Right cardiac atrium (tissue), 5 donors: ENCODE results near the gene MTG1. TPM values are rescaled to one million over a fixed set of nuclear protein-coding genes. Genes with fewer than 3 reads are reported as not detected.
"Not testable (repeated sequence)": the region's sequence is repeated elsewhere in the genome, so short reads cannot be mapped to it uniquely, and the experiment has no call there.

ENCODE experiments used
- ATAC-seq, 2 donors: fragments of 200-7000 bp; cut with Tn5 transposase; one replicate each; pipeline versions ENCODE4 v1.8.0 to v1.9.1; 2020; ENCODE audit warnings: moderate library complexity in 2 of 2, mild to moderate bottlenecking in 1 of 2
- DNase-seq, 3 donors: peaks; one replicate each; pipeline ENCODE4 v3.0.0-alpha.2; 2020
- H3K27ac ChIP-seq: one replicate; pipeline ENCODE4 v1.5.1; 2013; ENCODE audit warnings: mild to moderate bottlenecking, low read length, control low read depth, moderate library complexity
- H3K27me3 ChIP-seq: one replicate; pipeline ENCODE4 v1.6.1; 2013; ENCODE audit not compliant: control insufficient read depth, insufficient read depth
- H3K4me1 ChIP-seq: one replicate; pipeline ENCODE4 v1.6.1; 2013; ENCODE audit warnings: low read length; ENCODE audit not compliant: control insufficient read depth, insufficient read depth
- H3K4me3 ChIP-seq: one replicate; pipeline ENCODE4 v1.5.1; 2013; ENCODE audit warnings: low read length, control low read depth
- H3K9me3 ChIP-seq: one replicate; pipeline ENCODE4 v1.6.1; 2013; ENCODE audit warnings: low read length; ENCODE audit not compliant: control insufficient read depth
- WGBS: extraction: QIAGEN DNeasy Blood & Tissue Kit; methylation state at CpG from one replicate; pipeline ENCODE4 v1.1.7; 2013; 5-methylcytosine and 5-hydroxymethylcytosine counted together
- intact Hi-C, 4 donors: fragments of 100-400 bp; cut with DNase I; formaldehyde crosslinking; loops; one replicate each; pipeline versions ENCODE4 v1.11.0 to v1.14.0; 2022 to 2023
- polyA plus RNA-seq: library from polyadenylated mRNA; stranded (reverse); fragments of 200-250 nt; gene quantifications from one replicate; pipeline ENCODE4 v1.2.3, GENCODE V29; 2013
- total RNA-seq, 4 donors: library from RNA; stranded (reverse); fragmentation: NEBNext Ultra II Directional; extraction: Animal tissue kit (Norgen Biotek cat#: 25700); gene quantifications; one replicate each; pipeline ENCODE4 v1.2.1, GENCODE V29; 2021
- donor health status: healthy with polysubstance abuse.
- donor health status: DM: no; HTN: yes; CAD: no.
- donor health status: DM: no; HTN: no; CAD: no.
- donor health status: DM: no; HTN: yes; CAD: no; lungs with severe emphysema.
- donor health status: DM: yes; HTN: yes; CAD: no.

MTG1 gene
- total and polyA plus RNA-seq, 5 donors = 17.2 to 25.3 (median 21.4) TPM

GRCh38 chr10:133370030-133370786 is 23.7 kb upstream of the MTG1 start:
- no peaks in the 10 kb centered on the region for H3K4me1 ChIP-seq
- no peak overlapping the region for H3K27ac ChIP-seq
- no peaks in the 10 kb centered on the region for H3K27me3 ChIP-seq
- no peak for ATAC-seq
- DNase-seq = peak in 2 of 3 donors; percentile 27 to 44
- no peaks in the 10 kb centered on the region for H3K9me3 ChIP-seq
- 89% methylated on average over 24 of the region's 24 CpGs for WGBS
- no peak overlapping the region for H3K4me3 ChIP-seq
- intact Hi-C loops = no loop called here

DNA sequence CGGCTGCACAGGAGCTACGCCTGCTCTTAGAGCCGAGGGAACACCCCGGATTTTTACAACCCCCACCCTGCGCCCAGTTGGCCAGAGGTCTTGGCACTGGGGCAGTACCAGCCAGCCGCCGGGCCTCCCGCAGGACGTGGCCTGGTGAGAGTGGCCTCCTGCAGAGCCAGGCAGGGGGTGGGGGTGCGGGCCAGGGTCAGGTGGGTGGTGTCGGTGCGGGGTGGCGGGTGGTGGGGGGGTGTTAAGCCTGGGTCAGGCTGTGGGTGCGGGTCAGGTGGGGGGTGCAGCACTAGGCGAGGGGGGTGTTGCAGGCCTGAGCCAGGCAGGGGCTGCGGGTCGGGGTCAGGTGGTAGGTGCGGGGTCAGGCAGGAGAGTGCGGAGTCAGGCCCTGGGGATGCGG is 21.4 kb upstream of the MTG1 start:
- H3K27ac ChIP-seq = no peak overlapping the region
- intact Hi-C loops = no loop called here
- peak overlapping the region; percentile 80 for H3K4me3 ChIP-seq
- H3K27me3 ChIP-seq = no peaks in the 10 kb centered on the region
- 48% methylated on average over 20 of the region's 20 CpGs for WGBS
- H3K9me3 ChIP-seq = no peaks in the 10 kb centered on the region
- ATAC-seq = peak; percentile 4 to 10
- peak; percentile 48 to 79 (median 73) for DNase-seq
- no peaks in the 10 kb centered on the region for H3K4me1 ChIP-seq

GRCh38 chr10:133373174-133374090 is 20.5 kb upstream of the MTG1 start, which contains the start of gene ECHS1:
TSS of gene ECHS1 (minus strand) at chr10:133373354. CDS start at chr10:133373333, 21 bp downstream.
- Histone ChIP-seq H3K9me3 (no peaks in the 10 kb centered on the region), H3K4me1 (no peaks in the 10 kb centered on the region), H3K4me3 (peak within 1 kb of the TSS; percentile 80), H3K27me3 (no peaks in the 10 kb centered on the region), H3K27ac (peak within 1 kb of the TSS; percentile 55)
- intact Hi-C loops = no loop called here
- ATAC-seq (peak; percentile 98), DNase-seq (peak; percentile 97 to 99 (median 99))
- WGBS = under 1% methylated on average over 89 of the region's 89 CpGs

DNA sequence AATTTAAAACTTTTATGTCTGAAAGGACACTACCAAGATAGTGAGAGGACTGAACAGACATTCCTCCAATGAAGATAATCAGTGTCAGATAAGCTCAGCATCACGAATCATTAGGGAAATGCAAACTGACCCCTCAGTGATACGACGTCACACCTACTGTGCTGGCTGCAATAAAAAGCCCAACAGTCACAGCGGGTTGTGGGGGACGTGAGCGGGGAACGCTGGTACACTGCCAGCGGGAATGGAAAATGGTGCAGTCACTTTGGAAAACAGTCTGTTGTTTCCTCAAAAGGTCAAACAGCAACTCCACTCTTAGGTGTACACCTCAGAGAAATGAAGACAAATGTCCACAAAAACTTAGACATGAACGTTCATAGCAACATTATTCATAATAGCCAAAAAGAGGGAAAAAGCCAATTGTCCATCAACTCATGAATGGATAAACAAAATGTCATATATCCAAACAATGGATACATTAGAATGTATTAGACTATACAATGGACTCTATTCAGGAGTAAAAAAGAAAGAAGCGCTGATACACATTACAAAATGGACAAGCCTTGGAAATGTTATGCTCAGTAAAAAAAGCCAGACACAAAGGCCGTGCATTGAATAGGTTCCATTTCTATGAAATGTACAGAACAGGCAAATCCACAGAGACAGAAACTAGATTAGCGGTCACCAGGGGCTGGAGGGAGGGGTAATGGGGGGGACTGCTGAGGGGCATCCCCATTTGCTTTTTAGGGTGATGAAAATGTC is 18.4 kb upstream of the MTG1 start:
- H3K27ac ChIP-seq = no peak overlapping the region
- no peak for ATAC-seq
- no peak overlapping the region for H3K4me3 ChIP-seq
- intact Hi-C loops = no loop called here
- WGBS = 73% methylated on average over 12 of the region's 12 CpGs
- peaks cover 4% of the 10 kb centered on the region for H3K4me1 ChIP-seq
- DNase-seq = no peak
- no peaks in the 10 kb centered on the region for H3K9me3 ChIP-seq
- no peaks in the 10 kb centered on the region for H3K27me3 ChIP-seq

- H3K4me1 ChIP-seq, intact Hi-C loops, H3K27me3 ChIP-seq, ATAC-seq, H3K27ac ChIP-seq, H3K9me3 ChIP-seq, H3K4me3 ChIP-seq: not testable (repeated sequence)
- WGBS = 94% methylated on average over 5 of the region's 5 CpGs
- peak in 1 of 3 donors; percentile 2 for DNase-seq
Measured at GRCh38 chr10:133376183-133376582, 17.8 kb upstream of the MTG1 start.

GRCh38 chr10:133377025-133377817 is 16.7 kb upstream of the MTG1 start:
- H3K27ac ChIP-seq = no peak overlapping the region

DNA sequence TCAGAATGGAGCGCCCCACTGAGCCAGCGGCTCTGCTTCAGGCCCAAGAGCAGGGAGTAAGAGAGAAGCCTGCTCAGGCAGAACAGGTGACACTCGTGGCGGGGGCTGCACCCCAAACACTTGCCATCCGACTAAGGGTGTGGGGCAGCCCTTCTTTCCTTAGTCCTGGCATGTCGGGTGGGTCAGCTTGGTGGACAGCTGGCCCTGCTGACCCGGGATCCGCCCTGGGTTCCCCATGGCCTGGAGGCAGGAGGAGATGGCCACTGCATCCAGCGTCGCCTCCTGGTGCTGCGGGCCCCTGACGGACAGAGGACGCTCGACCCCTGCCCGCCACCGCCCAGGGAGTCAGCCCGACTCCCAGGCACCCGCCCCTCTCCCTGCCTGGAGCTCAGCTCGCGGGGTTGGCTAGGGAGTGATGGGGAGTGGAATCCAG is 16.1 kb upstream of the MTG1 start:
- 24% methylated on average over 20 of the region's 20 CpGs for WGBS
- intact Hi-C loops = no loop called here

More at GRCh38 chr10:133377025-133377817, 16.7 kb upstream of the MTG1 start:
- no peaks in the 10 kb centered on the region for H3K9me3 ChIP-seq
- no peaks in the 10 kb centered on the region for H3K27me3 ChIP-seq
- ATAC-seq = no peak
- DNase-seq = peak in 1 of 3 donors; percentile 55
- WGBS = 91% methylated on average over 30 of the region's 30 CpGs
- intact Hi-C loops = no loop called here
- H3K4me3 ChIP-seq = no peak overlapping the region
- H3K4me1 ChIP-seq = peaks cover 4% of the 10 kb centered on the region

GRCh38 chr10:133378251-133379096 is 15.5 kb upstream of the MTG1 start:
- Histone ChIP-seq H3K4me1 (peaks cover 4% of the 10 kb centered on the region), H3K9me3 (no peaks in the 10 kb centered on the region), H3K27ac (peak overlapping the region; percentile 66), H3K4me3 (peak overlapping the region; percentile 80), H3K27me3 (no peaks in the 10 kb centered on the region)
- peak; percentile 84 to 88 for ATAC-seq
- intact Hi-C loops = no loop called here
- peak; percentile 74 to 90 (median 90) for DNase-seq
- under 1% methylated on average over 80 of the region's 90 CpGs for WGBS

More for the DNA sequence above, 16.1 kb upstream of the MTG1 start:
- Histone ChIP-seq H3K9me3 (no peaks in the 10 kb centered on the region), H3K27ac (peak overlapping the region; percentile 39), H3K27me3 (no peaks in the 10 kb centered on the region), H3K4me3 (peak overlapping the region; percentile 80), H3K4me1 (peaks cover 4% of the 10 kb centered on the region)
- DNase-seq (no peak), ATAC-seq (peak; percentile 0 to 12)

GRCh38 chr10:133379152-133379800 is 14.7 kb upstream of the MTG1 start, which contains the start of gene PAOX:
TSS of gene PAOX (plus strand) at chr10:133379262. CDS start at chr10:133379317, 55 bp downstream.
- H3K4me3 ChIP-seq = peak within 1 kb of the TSS; percentile 92
- peaks cover 4% of the 10 kb centered on the region for H3K4me1 ChIP-seq
- ATAC-seq (peak; percentile 63 to 73), DNase-seq (peak; percentile 77 to 93 (median 89))
- no peaks in the 10 kb centered on the region for H3K9me3 ChIP-seq
- intact Hi-C loops = no loop called here
- H3K27me3 ChIP-seq = no peaks in the 10 kb centered on the region
- H3K27ac ChIP-seq = peak within 1 kb of the TSS; percentile 66
- WGBS = 4% methylated on average over 68 of the region's 78 CpGs
